Measurements from ENCODE around the gene ACP5.

Gene ACP5

GRCh38 chr19:11594084-11594483 is 16.6 kb upstream of the ACP5 start:
- Histone ChIP-seq H3K4me1 (ENCODE audit: low read length) (no peaks in the 10 kb centered on the region), H3K79me2 (ENCODE audit: low read length) (peaks cover 17% of the 10 kb centered on the region)
- no peak for TF ChIP-seq CTCF (IDR thresholded peaks at IDR 0.05; ENCODE audit: low read length)
- TF ChIP-seq EZH2phosphoT487 (IDR thresholded peaks at IDR 0.05; ENCODE audit: low read length): no peak
- TF ChIP-seq EZH2 (optimal IDR thresholded peaks at IDR 0.05; ENCODE audit: low read depth, low read length): no peak

GRCh38 chr19:11587975-11588631 is 10.7 kb upstream of the ACP5 start:
- no peak overlapping the region for H3K9ac ChIP-seq (ENCODE audit: low read length)
- H2AFZ ChIP-seq (ENCODE audit: low read length): peak overlapping the region; percentile 28
- no peaks in the 10 kb centered on the region for H3K4me1 ChIP-seq (ENCODE audit: low read length)
- no peak for DNase-seq
- H3K4me3 ChIP-seq (ENCODE audit: low read length): peak overlapping the region; percentile 7; the same call in 1 of the 2 replicates
- H4K20me1 ChIP-seq (ENCODE audit: insufficient read depth, low read length): no peaks in the 10 kb centered on the region
- H3K9me3 ChIP-seq (replicated peaks; ENCODE audit: insufficient read depth, low read length): no peaks in the 10 kb centered on the region
- H3F3A ChIP-seq (ENCODE audit: insufficient read depth, low read length): no peaks in the 10 kb centered on the region
- H3K79me2 ChIP-seq (ENCODE audit: low read length): no peaks in the 10 kb centered on the region
- TF ChIP-seq CTCF (IDR thresholded peaks at IDR 0.05; ENCODE audit: low read length) (no peak), EZH2phosphoT487 (IDR thresholded peaks at IDR 0.05; ENCODE audit: low read length) (no peak), EZH2 (optimal IDR thresholded peaks at IDR 0.05; ENCODE audit: low read depth, low read length) (no peak)
- peaks cover 4% of the 10 kb centered on the region; the same call in 1 of the 2 replicates for H3K27me3 ChIP-seq (replicated peaks; ENCODE audit: insufficient read depth, low read length)
- no peaks in the 10 kb centered on the region for H3K9me2 ChIP-seq (replicated peaks; ENCODE audit: insufficient read depth, low read length)
- H3K36me3 ChIP-seq (replicated peaks; ENCODE audit: insufficient read depth, low read length): no peaks in the 10 kb centered on the region
- H3K4me2 ChIP-seq (ENCODE audit: low read depth, low read length): peak overlapping the region; percentile 55
- H3K27ac ChIP-seq (ENCODE audit: low read length): no peak overlapping the region

More at GRCh38 chr19:11594084-11594483, 16.6 kb upstream of the ACP5 start:
- DNase-seq: no peak
- no peak overlapping the region for H3K9ac ChIP-seq (ENCODE audit: low read length)
- H3F3A ChIP-seq (ENCODE audit: insufficient read depth, low read length): no peaks in the 10 kb centered on the region
- no peak overlapping the region for H3K27ac ChIP-seq (ENCODE audit: low read length)
- H2AFZ ChIP-seq (ENCODE audit: low read length): no peak overlapping the region
- no peaks in the 10 kb centered on the region for H4K20me1 ChIP-seq (ENCODE audit: insufficient read depth, low read length)
- H3K9me2 ChIP-seq (replicated peaks; ENCODE audit: insufficient read depth, low read length): no peaks in the 10 kb centered on the region
- H3K36me3 ChIP-seq (replicated peaks; ENCODE audit: insufficient read depth, low read length): no peaks in the 10 kb centered on the region
- no peaks in the 10 kb centered on the region for H3K9me3 ChIP-seq (replicated peaks; ENCODE audit: insufficient read depth, low read length)
- no peak overlapping the region for H3K4me3 ChIP-seq (ENCODE audit: low read length)
- no peak overlapping the region for H3K4me2 ChIP-seq (ENCODE audit: low read depth, low read length)
- H3K27me3 ChIP-seq (replicated peaks; ENCODE audit: insufficient read depth, low read length): peaks cover 3% of the 10 kb centered on the region; the same call in 1 of the 2 replicates

- no peaks in the 10 kb centered on the region for H3K9me2 ChIP-seq (replicated peaks; ENCODE audit: insufficient read depth, low read length)
- no peak overlapping the region for H3K27ac ChIP-seq (ENCODE audit: low read length)
- H3K9ac ChIP-seq (ENCODE audit: low read length): no peak overlapping the region
- no peaks in the 10 kb centered on the region for H3K36me3 ChIP-seq (replicated peaks; ENCODE audit: insufficient read depth, low read length)
- no peaks in the 10 kb centered on the region for H3K9me3 ChIP-seq (replicated peaks; ENCODE audit: insufficient read depth, low read length)
- peaks cover 4% of the 10 kb centered on the region; the same call in 1 of the 2 replicates for H3K27me3 ChIP-seq (replicated peaks; ENCODE audit: insufficient read depth, low read length)
- H3K4me2 ChIP-seq (ENCODE audit: low read depth, low read length): peak overlapping the region; percentile 55
- H4K20me1 ChIP-seq (ENCODE audit: insufficient read depth, low read length): no peaks in the 10 kb centered on the region
- H2AFZ ChIP-seq (ENCODE audit: low read length): peak overlapping the region; percentile 28
- H3K4me1 ChIP-seq (ENCODE audit: low read length): no peaks in the 10 kb centered on the region
- peak; percentile 67 for DNase-seq
- peak overlapping the region; percentile 7; the same call in 1 of the 2 replicates for H3K4me3 ChIP-seq (ENCODE audit: low read length)
- no peaks in the 10 kb centered on the region for H3K79me2 ChIP-seq (ENCODE audit: low read length)
- no peak for TF ChIP-seq EZH2phosphoT487 (IDR thresholded peaks at IDR 0.05; ENCODE audit: low read length)
- no peak for TF ChIP-seq EZH2 (optimal IDR thresholded peaks at IDR 0.05; ENCODE audit: low read depth, low read length)
- peak; percentile 83 for TF ChIP-seq CTCF (IDR thresholded peaks at IDR 0.05; ENCODE audit: low read length)
- no peaks in the 10 kb centered on the region for H3F3A ChIP-seq (ENCODE audit: insufficient read depth, low read length)
Observed at GRCh38 chr19:11587302-11587974, 10.0 kb upstream of the ACP5 start.

Data from MM.1S (cell line).